Uterus (tissue), 4 donors: ENCODE results near the gene GALT. TPM values are rescaled to one million over a fixed set of nuclear protein-coding genes. Genes with fewer than 3 reads are reported as not detected.

Source experiments
- DNase-seq, 2 donors: peaks; one replicate each; pipeline ENCODE4 v3.0.0-alpha.2; 2019 to 2020
- H3K27ac ChIP-seq, 2 donors: fragments of 200-600 bp; sonication (generic); 1 replicate in 1 of 2; 2 replicates in 1 of 2; pipeline ENCODE4 v1.5.1; 2016 to 2018
- H3K27me3 ChIP-seq, 2 donors: fragments of 200-600 bp; sonication (generic); one replicate each; pipeline ENCODE4 v1.5.1; 2018 to 2019; ENCODE audit warnings: control low read depth in 1 of 2
- H3K36me3 ChIP-seq, 2 donors: fragments of 200-600 bp; sonication (generic); one replicate each; pipeline ENCODE4 v1.5.1; 2019; ENCODE audit warnings: control low read depth in 1 of 2
- H3K4me1 ChIP-seq, 2 donors: fragments of 200-600 bp; sonication (generic); one replicate each; pipeline ENCODE4 v1.5.1; 2018 to 2019; ENCODE audit warnings: control low read depth in 1 of 2
- H3K4me3 ChIP-seq, 2 donors: fragments of 200-600 bp; sonication (generic); 1 replicate in 1 of 2; 2 replicates in 1 of 2; pipeline ENCODE4 v1.5.1; 2018 to 2019; ENCODE audit warnings: mild to moderate bottlenecking in 1 of 2
- H3K9me3 ChIP-seq, 2 donors: fragments of 200-600 bp; sonication (generic); one replicate each; pipeline ENCODE4 v1.5.1; 2019; ENCODE audit warnings: control low read depth in 1 of 2
- POLR2A ChIP-seq, 2 donors: fragments of 450-650 bp; IDR thresholded peaks; one replicate each; pipeline ENCODE4 v1.6.1; 2016; ENCODE audit warnings: antibody characterized with exemption in 2 of 2, mild to moderate bottlenecking in 1 of 2, moderate library complexity in 1 of 2
- intact Hi-C: fragments of 100-400 bp; cut with DNase I; formaldehyde crosslinking; loops from one replicate; pipeline ENCODE4 v1.15.1; 2023; ENCODE audit warnings: low total_unique reads
- total RNA-seq, 4 donors: library from RNA; depleted of rRNA in 3 of 4; stranded (reverse); fragments of >200 nt in 3 of 4; gene quantifications; one replicate each; pipeline versions ENCODE4 v1.1.0 to v1.2.4, GENCODE V29; 2014 to 2023
- TF ChIP-seq, protein P1 (sequence below), 4 experiments: fragments of 200-600 bp in 2 of 4; fragments of 450-650 bp in 2 of 4; sonication (generic) in 2 of 4; IDR thresholded peaks; one replicate each; pipeline ENCODE4 v1.5.1; 2016 to 2019; ENCODE audit warnings: antibody characterized with exemption in 4 of 4, mild to moderate bottlenecking in 2 of 4, moderate library complexity in 1 of 4
- donor health status: DM: yes; HTN: yes; CAD: no.

The GALT gene
- total RNA-seq, 4 donors from 2014 or later, result 4.4 to 82.9 (median 50.7) TPM

DNA sequence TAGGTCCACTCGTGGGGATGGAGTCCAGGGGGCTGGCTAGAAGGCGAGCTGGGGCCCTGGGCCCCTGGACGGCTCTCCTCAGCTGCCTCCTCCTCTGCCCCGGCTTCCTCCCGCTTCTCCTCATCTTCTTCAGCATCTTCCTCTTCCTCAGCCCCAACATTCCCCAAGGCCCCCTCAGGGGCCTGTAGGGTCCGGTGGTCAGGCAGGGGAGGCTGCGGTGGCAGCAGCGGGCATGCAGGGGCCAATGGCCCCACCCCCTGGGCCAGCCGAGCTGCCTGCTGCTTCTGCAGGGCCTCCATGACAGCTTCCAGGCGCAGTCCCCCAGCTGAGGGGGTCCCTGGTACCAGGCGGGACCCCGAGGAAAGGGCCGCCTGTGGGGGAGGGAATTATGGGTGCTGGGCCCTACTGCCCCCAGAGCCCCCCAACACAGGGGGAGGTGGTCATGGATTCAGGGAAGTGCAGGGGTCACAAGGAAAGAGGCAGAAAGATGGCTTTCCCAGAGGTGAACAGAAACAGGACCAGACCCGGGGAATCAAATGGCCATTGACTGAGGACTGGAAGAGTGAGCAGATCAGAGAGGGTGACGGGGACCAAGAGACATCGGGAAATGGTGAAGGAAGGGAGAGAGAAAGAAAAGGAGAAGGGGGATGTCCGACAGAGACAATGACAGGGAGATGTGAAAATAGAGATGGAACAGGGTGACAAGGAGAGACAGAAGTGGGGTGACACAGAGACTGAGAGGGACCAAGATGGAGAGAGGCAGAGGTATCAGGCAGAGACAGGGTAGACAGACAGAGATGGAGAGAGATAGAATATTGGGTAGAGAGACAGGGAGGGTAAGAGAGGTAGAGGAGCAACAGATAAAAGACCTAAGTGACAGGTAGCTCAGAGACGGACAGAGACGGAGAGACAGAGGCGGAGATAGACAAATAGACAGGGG lies 18.5 kb upstream of the GALT start:
- Histone ChIP-seq H3K27me3 (peaks cover 48 to 62% of the 10 kb centered on the region in 2 donors), H3K27ac (no peak overlapping the region), H3K9me3 (no peaks in the 10 kb centered on the region), H3K36me3 (no peaks in the 10 kb centered on the region), H3K4me3 (peak overlapping the region in 1 of 2 donors; percentile 26), H3K4me1 (peaks cover 0 to 7% of the 10 kb centered on the region in 2 donors)
- intact Hi-C loops, result no loop called here
- no peak for TF ChIP-seq POLR2A (IDR thresholded peaks at IDR 0.05)
- TF ChIP-seq, protein P1, sequence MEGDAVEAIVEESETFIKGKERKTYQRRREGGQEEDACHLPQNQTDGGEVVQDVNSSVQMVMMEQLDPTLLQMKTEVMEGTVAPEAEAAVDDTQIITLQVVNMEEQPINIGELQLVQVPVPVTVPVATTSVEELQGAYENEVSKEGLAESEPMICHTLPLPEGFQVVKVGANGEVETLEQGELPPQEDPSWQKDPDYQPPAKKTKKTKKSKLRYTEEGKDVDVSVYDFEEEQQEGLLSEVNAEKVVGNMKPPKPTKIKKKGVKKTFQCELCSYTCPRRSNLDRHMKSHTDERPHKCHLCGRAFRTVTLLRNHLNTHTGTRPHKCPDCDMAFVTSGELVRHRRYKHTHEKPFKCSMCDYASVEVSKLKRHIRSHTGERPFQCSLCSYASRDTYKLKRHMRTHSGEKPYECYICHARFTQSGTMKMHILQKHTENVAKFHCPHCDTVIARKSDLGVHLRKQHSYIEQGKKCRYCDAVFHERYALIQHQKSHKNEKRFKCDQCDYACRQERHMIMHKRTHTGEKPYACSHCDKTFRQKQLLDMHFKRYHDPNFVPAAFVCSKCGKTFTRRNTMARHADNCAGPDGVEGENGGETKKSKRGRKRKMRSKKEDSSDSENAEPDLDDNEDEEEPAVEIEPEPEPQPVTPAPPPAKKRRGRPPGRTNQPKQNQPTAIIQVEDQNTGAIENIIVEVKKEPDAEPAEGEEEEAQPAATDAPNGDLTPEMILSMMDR (IDR thresholded peaks at IDR 0.05), result no peak
- no peak for DNase-seq

DNA sequence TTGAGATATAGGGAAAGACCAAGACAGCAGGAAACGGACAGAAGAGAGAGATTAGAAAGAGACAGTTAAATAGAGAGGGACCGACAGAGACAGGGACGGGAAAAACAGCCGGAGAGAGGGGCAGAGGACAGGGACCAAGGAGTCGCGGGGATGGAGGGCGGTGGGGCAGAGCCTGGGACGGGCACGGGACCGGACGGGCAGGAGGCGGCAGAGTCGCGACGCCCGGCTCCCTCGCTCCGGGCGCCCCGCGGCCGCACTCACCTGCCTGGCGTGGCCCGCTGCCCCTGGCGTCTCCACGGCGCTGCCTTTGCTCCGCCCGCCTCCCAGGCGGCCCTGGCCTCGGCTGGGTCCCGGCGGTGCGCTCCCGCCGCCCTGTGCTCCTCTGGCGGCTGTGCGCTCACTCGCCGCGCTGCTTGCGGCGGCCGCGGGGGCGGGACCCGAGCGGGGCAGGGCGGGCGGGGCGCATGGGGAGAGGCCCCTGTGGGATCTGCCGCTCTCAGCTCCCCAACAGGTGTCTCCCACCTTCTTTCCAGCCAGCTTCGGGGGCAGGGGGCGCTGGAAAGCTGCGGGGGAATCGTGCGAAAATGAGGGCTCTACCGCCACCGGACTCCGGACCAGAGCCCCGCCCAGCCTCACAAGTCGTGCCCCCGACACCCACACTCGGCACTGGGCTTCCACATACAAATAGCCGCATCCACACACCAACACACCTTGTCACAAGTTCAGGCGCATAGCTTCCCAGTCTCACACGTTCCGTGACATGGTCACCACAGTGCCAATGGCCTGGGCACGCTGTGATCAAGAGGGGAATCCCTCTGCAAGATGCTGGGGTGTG lies 17.6 kb upstream of the GALT start, which contains the start of gene ARID3C:
Gene ARID3C, minus strand, starts transcription at position 411 of the 835 bp plus-strand sequence. CDS start 1,052 bp downstream, outside the sequence.
- Histone ChIP-seq H3K27me3 (peaks cover 39 to 53% of the 10 kb centered on the region in 2 donors), H3K4me3 (peak within 1 kb of the TSS in 1 of 2 donors; percentile 26), H3K4me1 (peaks cover 0 to 4% of the 10 kb centered on the region in 2 donors), H3K36me3 (no peaks in the 10 kb centered on the region), H3K9me3 (no peaks in the 10 kb centered on the region), H3K27ac (no peak within 1 kb of the TSS)
- intact Hi-C loops, result no loop called here
- DNase-seq, result no peak
- TF ChIP-seq POLR2A (IDR thresholded peaks at IDR 0.05), result no peak
- TF ChIP-seq, protein P1 (IDR thresholded peaks at IDR 0.05), result no peak

DNA sequence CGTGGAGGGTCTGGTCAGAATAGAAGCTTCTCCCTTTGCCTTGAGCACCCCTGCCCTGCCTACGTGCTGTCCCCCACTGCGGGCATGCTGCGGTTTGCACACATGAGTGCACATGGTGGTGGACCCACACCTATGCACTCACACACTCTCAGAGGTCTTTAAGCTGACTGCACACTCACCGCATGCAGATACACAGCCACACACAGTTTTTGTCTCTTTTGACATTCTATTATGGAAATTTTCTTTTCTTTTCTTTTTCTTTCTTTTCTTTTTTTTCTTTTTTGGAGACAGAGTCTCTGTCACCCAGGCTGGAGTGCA lies 17.0 kb upstream of the GALT start:
- Histone ChIP-seq H3K27me3 (peaks cover 35 to 47% of the 10 kb centered on the region in 2 donors), H3K9me3 (no peaks in the 10 kb centered on the region), H3K27ac (no peak overlapping the region), H3K4me3 (no peak overlapping the region), H3K36me3 (no peaks in the 10 kb centered on the region), H3K4me1 (peaks cover 0 to 4% of the 10 kb centered on the region in 2 donors)
- intact Hi-C loops, result no loop called here
- TF ChIP-seq POLR2A (IDR thresholded peaks at IDR 0.05), result no peak
- TF ChIP-seq, protein P1 (IDR thresholded peaks at IDR 0.05), result no peak
- no peak for DNase-seq

DNA sequence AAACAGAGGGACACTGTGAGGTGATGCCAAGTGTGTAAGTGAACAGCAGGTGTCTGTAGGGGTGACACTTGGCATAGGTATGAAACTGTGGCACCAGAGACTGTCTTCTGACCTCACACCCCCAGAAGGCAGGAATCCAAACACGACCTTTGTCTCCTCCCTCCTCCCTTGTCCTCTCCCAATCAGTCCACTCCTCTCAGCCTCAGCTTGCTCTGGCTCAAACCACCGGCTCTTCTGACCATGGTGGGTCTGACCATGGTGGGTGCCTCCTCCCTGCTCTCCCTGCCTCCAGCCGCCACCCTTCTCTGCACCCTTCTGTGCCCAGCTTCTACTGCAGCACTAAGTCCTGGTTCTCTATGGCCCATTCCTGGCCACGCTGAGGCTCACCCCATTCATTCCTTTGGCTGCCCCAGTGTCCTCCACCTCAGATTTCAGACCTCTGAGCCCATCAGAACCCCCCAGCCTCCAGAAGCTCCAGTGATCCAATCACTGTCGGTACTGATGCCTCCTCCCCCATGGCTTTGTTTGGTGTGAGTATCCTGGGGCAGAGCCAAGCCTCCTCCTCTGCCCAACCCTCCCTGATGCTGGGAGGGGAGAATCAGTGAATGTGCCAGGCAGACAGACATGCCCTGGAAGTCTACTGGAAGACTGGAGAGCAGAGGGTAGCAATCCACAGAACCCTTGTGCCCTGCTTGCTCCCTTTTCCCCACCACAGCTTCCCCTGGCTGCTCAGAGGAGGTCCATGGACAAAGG lies 15.9 kb upstream of the GALT start:
- intact Hi-C loops, result no loop called here
- peaks cover 0 to 4% of the 10 kb centered on the region in 2 donors for H3K4me1 ChIP-seq
- TF ChIP-seq, protein P1 (IDR thresholded peaks at IDR 0.05), result no peak
- TF ChIP-seq POLR2A (IDR thresholded peaks at IDR 0.05), result no peak
- H3K27me3 ChIP-seq, result peaks cover 25 to 37% of the 10 kb centered on the region in 2 donors
- no peak for DNase-seq
- H3K27ac ChIP-seq, result no peak overlapping the region
- H3K4me3 ChIP-seq, result no peak overlapping the region
- H3K36me3 ChIP-seq, result no peaks in the 10 kb centered on the region
- no peaks in the 10 kb centered on the region for H3K9me3 ChIP-seq
